OCI-LY3 (cell line): ENCODE measurements around the gene MAMDC2.

ENCODE experiments used
- EZH2phosphoT487 ChIP-seq: fragments of 200-600 bp; shearing (Covaris generic); IDR thresholded peaks from 2 replicates; pipeline ENCODE4 v1.6.1; 2018; ENCODE audit warnings: antibody characterized with exemption, mixed run types, low read depth
- TF ChIP-seq, protein P1 (sequence below): fragments of 200-600, 300-600 bp; sonication (generic); IDR thresholded peaks from 2 replicates; pipeline ENCODE4 v1.5.1; 2014; ENCODE audit warnings: antibody characterized with exemption, low read length, low read depth

DNA sequence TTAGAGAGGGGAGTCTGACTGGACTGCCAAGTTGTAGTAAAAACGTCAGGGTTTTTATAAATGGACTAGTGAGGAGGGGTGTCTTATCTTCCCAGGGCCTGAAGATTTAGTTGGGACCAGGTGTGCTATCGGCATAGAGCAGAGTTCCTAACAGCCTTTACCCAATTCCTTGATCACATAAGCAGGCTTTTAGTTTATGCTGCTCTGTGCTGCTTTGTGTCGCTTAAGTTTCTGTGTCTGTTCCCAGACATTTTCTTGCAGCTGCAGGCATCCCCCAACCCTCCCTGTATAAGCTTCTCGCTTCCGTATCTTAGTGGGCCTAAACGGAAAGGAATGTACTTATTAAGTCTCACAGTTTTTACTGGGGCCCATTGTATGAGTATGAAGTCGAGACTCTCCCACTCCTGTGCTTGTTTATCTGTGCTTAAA lies 212.5 kb downstream of the MAMDC2 start:
- TF ChIP-seq, protein P1, sequence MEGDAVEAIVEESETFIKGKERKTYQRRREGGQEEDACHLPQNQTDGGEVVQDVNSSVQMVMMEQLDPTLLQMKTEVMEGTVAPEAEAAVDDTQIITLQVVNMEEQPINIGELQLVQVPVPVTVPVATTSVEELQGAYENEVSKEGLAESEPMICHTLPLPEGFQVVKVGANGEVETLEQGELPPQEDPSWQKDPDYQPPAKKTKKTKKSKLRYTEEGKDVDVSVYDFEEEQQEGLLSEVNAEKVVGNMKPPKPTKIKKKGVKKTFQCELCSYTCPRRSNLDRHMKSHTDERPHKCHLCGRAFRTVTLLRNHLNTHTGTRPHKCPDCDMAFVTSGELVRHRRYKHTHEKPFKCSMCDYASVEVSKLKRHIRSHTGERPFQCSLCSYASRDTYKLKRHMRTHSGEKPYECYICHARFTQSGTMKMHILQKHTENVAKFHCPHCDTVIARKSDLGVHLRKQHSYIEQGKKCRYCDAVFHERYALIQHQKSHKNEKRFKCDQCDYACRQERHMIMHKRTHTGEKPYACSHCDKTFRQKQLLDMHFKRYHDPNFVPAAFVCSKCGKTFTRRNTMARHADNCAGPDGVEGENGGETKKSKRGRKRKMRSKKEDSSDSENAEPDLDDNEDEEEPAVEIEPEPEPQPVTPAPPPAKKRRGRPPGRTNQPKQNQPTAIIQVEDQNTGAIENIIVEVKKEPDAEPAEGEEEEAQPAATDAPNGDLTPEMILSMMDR, result no peak
- TF ChIP-seq EZH2phosphoT487, result no peak
